Ovary (tissue), 9 donors: ENCODE measurements around the gene SHROOM3. TPM values are rescaled to one million over a fixed set of nuclear protein-coding genes. Genes with fewer than 3 reads are reported as not detected.

ENCODE experiments used
- DNase-seq, 5 donors: peaks; one replicate each; pipeline ENCODE4 v3.0.0-alpha.2; 2019 to 2020
- H3K27ac ChIP-seq, 2 donors: fragments of 200-600 bp; one replicate each; pipeline versions ENCODE4 v1.5.1 to v1.8.0; 2019 to 2022
- H3K27me3 ChIP-seq: fragments of 200-600 bp; one replicate; pipeline ENCODE4 v1.8.0; 2022
- H3K36me3 ChIP-seq: fragments of 200-600 bp; sonication (generic); one replicate; pipeline ENCODE4 v1.5.1; 2019
- H3K4me1 ChIP-seq: one replicate; pipeline ENCODE4 v1.8.1; 2013; ENCODE audit warnings: mild to moderate bottlenecking, moderate library complexity; ENCODE audit not compliant: insufficient read depth
- H3K4me3 ChIP-seq: fragments of 200-600 bp; sonication (generic); one replicate; pipeline ENCODE4 v1.5.1; 2017
- H3K9me3 ChIP-seq, 2 donors: fragments of 200-600 bp in 1 of 2; sonication (generic) in 1 of 2; one replicate each; pipeline versions ENCODE4 v1.5.1 to v1.8.1; 2013 to 2019; ENCODE audit warnings: mild to moderate bottlenecking in 1 of 2, moderate library complexity in 1 of 2
- CTCF ChIP-seq, 3 donors: fragments of 450-650 bp in 2 of 3; fragments of 200-600 bp in 1 of 3; IDR thresholded peaks; one replicate each; pipeline versions ENCODE4 v1.5.1 to v1.8.0; 2016 to 2022; ENCODE audit warnings: antibody characterized with exemption in 3 of 3, mild to moderate bottlenecking in 1 of 3
- EP300 ChIP-seq: sonication (generic); formaldehyde crosslinking; IDR thresholded peaks from one replicate; pipeline ENCODE4 v1.6.1; 2017; ENCODE audit warnings: antibody characterized with exemption
- POLR2A ChIP-seq: fragments of 450-650 bp; IDR thresholded peaks from one replicate; pipeline ENCODE4 v1.6.1; 2017; ENCODE audit warnings: antibody characterized with exemption, mild to moderate bottlenecking, moderate library complexity
- WGBS, 3 donors: extraction: QIAGEN DNeasy Blood & Tissue Kit in 1 of 3; methylation state at CpG; one replicate each; pipeline versions ENCODE4 v1.1.5 to v1.1.7; 2013 to 2017; 5-methylcytosine and 5-hydroxymethylcytosine counted together
- intact Hi-C, 4 donors: fragments of 100-400 bp; cut with DNase I; formaldehyde crosslinking; loops; one replicate each; pipeline versions ENCODE4 v1.11.0 to v1.15.1; 2022 to 2023
- polyA plus RNA-seq, 2 donors: library from polyadenylated mRNA; stranded (reverse); fragments of 200-250 nt in 1 of 2; fragments of 350-450 nt in 1 of 2; fragmentation: Illumina TruSeq in 1 of 2; extraction: RNeasy Lipid Tissue Mini Kit (QIAGEN cat#74804) in 1 of 2; gene quantifications; one replicate each; pipeline ENCODE4 v1.2.3, GENCODE V29; 2013 to 2014
- total RNA-seq, 7 donors: library from RNA; depleted of rRNA in 2 of 7; stranded (reverse); fragments of >200 nt in 2 of 7; fragmentation: NEBNext Ultra II Directional in 3 of 7; extraction: Animal tissue kit (Norgen Biotek cat#: 25700) in 3 of 7; gene quantifications; one replicate each; pipeline versions ENCODE4 v1.1.0 to v1.2.4, GENCODE V29; 2016 to 2023
- donor health status: DM: no; HTN: no; CAD: no; lungs with moderate emphysema.
- donor health status: DM: no; HTN: no; CAD: no.
- donor health status: Bipolar disorder and iron deficiency.
- donor health status: DM: yes; HTN: yes; CAD: no.
- donor health status: DM: no; HTN: no; CAD: no.
- donor health status: DM: yes; HTN: yes; CAD: no.

SHROOM3 gene
- total and polyA plus RNA-seq, 9 donors, result 0.80 to 70.1 (median 3.8) TPM

- Histone ChIP-seq H3K9me3 (no peaks in the 10 kb centered on the region), H3K4me3 (peak overlapping the region; percentile 54), H3K4me1 (no peaks in the 10 kb centered on the region), H3K27ac (no peak overlapping the region), H3K36me3 (no peaks in the 10 kb centered on the region), H3K27me3 (no peaks in the 10 kb centered on the region)
- TF ChIP-seq CTCF (IDR thresholded peaks at IDR 0.05) (no peak), POLR2A (no peak), EP300 (no peak)
- 30 to 45% (median 36%) methylated on average over 12 of the region's 12 CpGs for WGBS, 3 donors
- DNase-seq, result no peak
- intact Hi-C loops, result no loop called here
Measured at GRCh38 chr4:76690011-76690905, 255.2 kb downstream of the SHROOM3 start.

- no peak overlapping the region for H3K27ac ChIP-seq
- H3K4me3 ChIP-seq, result no peak overlapping the region
- no peaks in the 10 kb centered on the region for H3K36me3 ChIP-seq
- TF ChIP-seq CTCF (IDR thresholded peaks at IDR 0.05), result no peak
- no peak for TF ChIP-seq EP300
- TF ChIP-seq POLR2A, result no peak
- 68 to 87% (median 78%) methylated on average over 1 of the region's 1 CpG for WGBS, 3 donors
- intact Hi-C loops, result no loop called here
- H3K27me3 ChIP-seq, result no peaks in the 10 kb centered on the region
- H3K4me1 ChIP-seq, result no peaks in the 10 kb centered on the region
- DNase-seq, result no peak
- H3K9me3 ChIP-seq, result no peaks in the 10 kb centered on the region
Measured at GRCh38 chr4:76690906-76691275, 255.9 kb downstream of the SHROOM3 start.

- DNase-seq, result no peak
- intact Hi-C loops, result no loop called here
- 75 to 82% (median 77%) methylated on average over 5 of the region's 5 CpGs for WGBS, 3 donors
- no peak overlapping the region for H3K27ac ChIP-seq
- no peaks in the 10 kb centered on the region for H3K4me1 ChIP-seq
- no peaks in the 10 kb centered on the region for H3K9me3 ChIP-seq
- TF ChIP-seq POLR2A (no peak), EP300 (no peak), CTCF (IDR thresholded peaks at IDR 0.05) (no peak)
- no peaks in the 10 kb centered on the region for H3K36me3 ChIP-seq
- H3K4me3 ChIP-seq, result no peak overlapping the region
- H3K27me3 ChIP-seq, result no peaks in the 10 kb centered on the region
Measured at GRCh38 chr4:76691807-76692582, 257.0 kb downstream of the SHROOM3 start.

- H3K4me3 ChIP-seq, result no peak overlapping the region
- no peak overlapping the region for H3K27ac ChIP-seq
- intact Hi-C loops, result no loop called here
- no peak for DNase-seq
- no peaks in the 10 kb centered on the region for H3K9me3 ChIP-seq
- no peaks in the 10 kb centered on the region for H3K27me3 ChIP-seq
- WGBS, 3 donors, result 94 to 96% (median 95%) methylated on average over 2 of the region's 2 CpGs
- H3K36me3 ChIP-seq, result no peaks in the 10 kb centered on the region
- no peaks in the 10 kb centered on the region for H3K4me1 ChIP-seq
- TF ChIP-seq CTCF (IDR thresholded peaks at IDR 0.05) (no peak), POLR2A (no peak), EP300 (no peak)
Measured at GRCh38 chr4:76692761-76693160, 257.7 kb downstream of the SHROOM3 start.
